MG63 (cell line): ENCODE data around the gene SEMA3F. TPM values are rescaled to one million over a fixed set of nuclear protein-coding genes. Genes with fewer than 3 reads are reported as not detected.

ENCODE experiments used
- DNase-seq: peaks from one replicate; pipeline ENCODE4 v3.0.0-alpha.2; 2020
- H3K27me3 ChIP-seq: fragments of 250-450 bp; sonication (Bioruptor Pico); 2 replicates; pipeline ENCODE4 v1.5.1; 2020; ENCODE audit warnings: mild to moderate bottlenecking, moderate library complexity
- H3K36me3 ChIP-seq: fragments of 250-450 bp; sonication (Bioruptor Pico); 2 replicates; pipeline ENCODE4 v1.5.1; 2020; ENCODE audit warnings: mild to moderate bottlenecking, moderate library complexity
- H3K4me3 ChIP-seq: fragments of 250-450 bp; sonication (Bioruptor Pico); 2 replicates; pipeline ENCODE4 v1.5.1; 2020; ENCODE audit warnings: mild to moderate bottlenecking, moderate library complexity
- H3K9me3 ChIP-seq: fragments of 250-450 bp; sonication (Bioruptor Pico); 2 replicates; pipeline ENCODE4 v1.5.1; 2020; ENCODE audit warnings: mild to moderate bottlenecking, moderate library complexity
- total RNA-seq: library from RNA; depleted of rRNA; stranded (reverse); fragments of >200 nt; shearing (Covaris generic); gene quantifications from 2 replicates; pipeline ENCODE4 v1.2.3, GENCODE V29; 2014; ENCODE audit warnings: low replicate concordance

SEMA3F gene
- total RNA-seq, 1 experiment from 2014 or later, result 22.9 TPM

- DNase-seq, result no peak
- no peaks in the 10 kb centered on the region for H3K27me3 ChIP-seq
- H3K4me3 ChIP-seq, result no peak overlapping the region
- no peaks in the 10 kb centered on the region for H3K9me3 ChIP-seq
- no peaks in the 10 kb centered on the region for H3K36me3 ChIP-seq
Measured at GRCh38 chr3:50192124-50192523, 37.0 kb downstream of the SEMA3F start.

- peak; percentile 17 for DNase-seq
- Histone ChIP-seq H3K9me3 (no peaks in the 10 kb centered on the region), H3K27me3 (no peaks in the 10 kb centered on the region), H3K4me3 (no peak overlapping the region), H3K36me3 (no peaks in the 10 kb centered on the region)
Measured at GRCh38 chr3:50192689-50193141, 37.6 kb downstream of the SEMA3F start.

- H3K36me3 ChIP-seq, result no peaks in the 10 kb centered on the region
- no peaks in the 10 kb centered on the region for H3K9me3 ChIP-seq
- DNase-seq, result no peak
- no peak overlapping the region for H3K4me3 ChIP-seq
- H3K27me3 ChIP-seq, result no peaks in the 10 kb centered on the region
Measured at GRCh38 chr3:50193286-50193685, 38.2 kb downstream of the SEMA3F start.

DNA sequence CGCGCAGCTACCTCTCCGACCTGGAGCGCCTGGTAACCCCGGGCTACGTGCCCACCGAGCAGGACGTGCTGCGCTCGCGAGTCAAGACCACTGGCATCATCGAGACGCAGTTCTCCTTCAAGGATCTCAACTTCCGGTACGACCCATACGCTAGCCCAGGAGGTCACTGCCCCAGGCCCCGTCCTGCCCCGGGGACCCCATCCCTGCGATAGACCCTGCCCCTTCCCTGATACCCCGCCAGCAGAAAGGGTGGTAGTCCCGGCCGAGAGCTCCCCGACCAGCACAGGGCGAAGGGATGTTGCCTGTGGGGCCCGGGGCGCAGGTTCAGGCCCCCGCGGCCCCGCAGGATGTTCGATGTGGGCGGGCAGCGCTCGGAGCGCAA, 38.6 kb downstream of the SEMA3F start:
- DNase-seq, result no peak
- no peaks in the 10 kb centered on the region for H3K27me3 ChIP-seq
- H3K4me3 ChIP-seq, result no peak overlapping the region
- H3K9me3 ChIP-seq, result no peaks in the 10 kb centered on the region
- H3K36me3 ChIP-seq, result no peaks in the 10 kb centered on the region

DNA sequence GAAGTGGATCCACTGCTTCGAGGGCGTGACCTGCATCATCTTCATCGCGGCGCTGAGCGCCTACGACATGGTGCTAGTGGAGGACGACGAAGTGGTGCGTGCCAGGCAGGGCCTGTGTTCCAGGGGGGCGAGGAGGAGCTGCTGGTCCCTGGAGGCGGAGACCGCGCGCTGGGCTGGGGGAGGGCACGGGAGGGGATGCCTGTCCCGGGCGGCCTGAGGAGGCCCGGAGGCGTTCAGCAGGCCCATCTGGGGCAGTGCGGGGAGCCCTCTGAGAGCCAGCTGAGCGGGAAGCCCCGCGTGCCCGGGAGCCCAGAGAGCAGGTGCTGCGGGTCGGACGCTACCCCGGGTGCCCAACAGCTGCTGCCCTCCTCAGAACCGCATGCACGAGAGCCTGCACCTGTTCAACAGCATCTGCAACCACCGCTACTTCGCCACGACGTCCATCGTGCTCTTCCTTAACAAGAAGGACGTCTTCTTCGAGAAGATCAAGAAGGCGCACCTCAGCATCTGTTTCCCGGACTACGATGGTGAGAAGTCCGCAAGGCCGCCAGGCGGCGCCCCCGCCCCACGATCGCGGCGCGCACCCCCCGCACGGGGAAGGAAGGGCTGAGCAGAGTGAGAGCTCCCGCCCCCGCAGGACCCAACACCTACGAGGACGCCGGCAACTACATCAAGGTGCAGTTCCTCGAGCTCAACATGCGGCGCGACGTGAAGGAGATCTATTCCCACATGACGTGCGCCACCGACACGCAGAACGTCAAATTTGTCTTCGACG, 39.2 kb downstream of the SEMA3F start:
- Histone ChIP-seq H3K27me3 (no peaks in the 10 kb centered on the region), H3K9me3 (no peaks in the 10 kb centered on the region), H3K4me3 (no peak overlapping the region), H3K36me3 (no peaks in the 10 kb centered on the region)
- peak; percentile 43 for DNase-seq

- Histone ChIP-seq H3K4me3 (no peak overlapping the region), H3K36me3 (no peaks in the 10 kb centered on the region), H3K27me3 (no peaks in the 10 kb centered on the region), H3K9me3 (no peaks in the 10 kb centered on the region)
- DNase-seq, result no peak
Measured at GRCh38 chr3:50194903-50195500, 39.9 kb downstream of the SEMA3F start.

DNA sequence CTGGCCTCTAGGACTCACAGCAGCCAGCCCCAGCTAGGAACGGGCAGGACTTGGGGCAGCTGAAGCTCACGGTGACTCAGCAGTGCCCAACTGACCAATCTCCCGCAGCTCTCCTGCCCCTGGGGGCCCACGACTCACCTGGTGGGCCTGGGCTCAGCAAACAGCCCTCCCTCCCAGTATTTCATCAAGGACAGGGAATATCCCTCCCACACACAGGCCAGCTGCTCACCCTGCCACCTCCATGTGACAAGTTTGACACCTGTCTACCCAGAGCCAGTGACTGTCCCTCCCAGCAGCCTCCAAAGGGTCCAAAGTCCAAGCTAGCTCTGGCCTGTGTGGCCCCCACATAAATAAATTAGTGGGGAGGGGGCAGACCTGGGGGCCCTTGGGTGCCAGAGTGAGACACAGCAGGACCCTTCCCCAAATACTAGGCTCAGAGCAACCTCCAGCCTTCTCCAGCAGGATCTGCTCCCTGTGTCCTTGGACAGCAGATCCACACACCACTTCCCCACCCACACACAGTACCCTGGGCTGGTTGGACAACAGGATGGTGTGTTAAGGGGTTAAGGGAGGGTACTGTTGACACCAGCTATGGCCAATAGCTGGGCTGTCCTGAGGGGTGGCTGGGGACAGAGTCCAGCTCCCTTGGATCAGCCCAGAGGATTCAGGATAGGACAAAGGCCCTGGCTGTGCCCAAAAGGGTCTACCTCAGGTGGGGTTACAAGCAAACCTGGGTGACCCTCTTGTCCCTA, 40.6 kb downstream of the SEMA3F start:
- H3K36me3 ChIP-seq, result no peaks in the 10 kb centered on the region
- no peak overlapping the region for H3K4me3 ChIP-seq
- no peaks in the 10 kb centered on the region for H3K9me3 ChIP-seq
- DNase-seq, result no peak
- no peaks in the 10 kb centered on the region for H3K27me3 ChIP-seq

- H3K36me3 ChIP-seq, result no peaks in the 10 kb centered on the region
- no peak overlapping the region for H3K4me3 ChIP-seq
- H3K9me3 ChIP-seq, result no peaks in the 10 kb centered on the region
Measured at GRCh38 chr3:50196253-50196801, 41.2 kb downstream of the SEMA3F start.

DNA sequence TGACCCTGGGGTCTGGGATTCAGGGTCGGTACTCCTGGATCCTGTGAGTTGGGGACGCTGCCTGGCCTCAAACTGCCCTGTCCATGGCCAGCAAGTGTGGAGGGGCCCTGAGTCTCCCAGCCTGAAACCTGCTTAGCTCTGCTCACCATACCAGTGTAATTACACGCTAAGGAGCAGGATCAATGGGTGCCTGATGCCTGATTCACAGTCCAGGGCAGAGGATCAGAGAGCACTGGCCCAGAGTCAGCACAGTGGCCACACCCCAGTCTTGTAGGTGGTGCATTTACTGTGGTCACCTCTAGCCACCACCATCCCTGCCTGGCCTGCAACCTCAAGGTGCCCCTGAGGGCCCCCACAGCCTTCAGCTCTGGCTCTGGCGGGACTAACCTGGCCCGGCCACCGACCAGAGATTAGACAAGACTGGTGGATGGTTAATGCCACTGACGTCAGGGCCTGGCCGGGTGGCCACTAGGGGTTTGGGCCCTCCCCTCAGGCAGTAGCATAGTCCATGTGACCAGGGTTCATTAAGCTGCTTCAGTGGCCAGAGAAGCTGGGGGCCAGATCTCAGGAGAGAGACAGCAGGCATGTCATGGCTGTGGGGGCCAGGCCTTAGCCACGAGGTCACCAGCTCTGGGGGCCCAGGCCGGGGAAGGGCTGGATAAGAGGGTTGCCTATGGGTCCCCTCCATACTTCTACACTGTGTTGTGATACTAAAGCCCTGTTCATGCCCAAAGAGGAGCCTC, 46.6 kb downstream of the SEMA3F start:
- Histone ChIP-seq H3K36me3 (no peaks in the 10 kb centered on the region), H3K27me3 (no peaks in the 10 kb centered on the region), H3K9me3 (no peaks in the 10 kb centered on the region), H3K4me3 (no peak overlapping the region)
- DNase-seq, result no peak

More at GRCh38 chr3:50196253-50196801, 41.2 kb downstream of the SEMA3F start:
- no peaks in the 10 kb centered on the region for H3K27me3 ChIP-seq
- DNase-seq, result no peak

GRCh38 chr3:50202353-50203112, 47.4 kb downstream of the SEMA3F start:
- Histone ChIP-seq H3K4me3 (no peak overlapping the region), H3K9me3 (no peaks in the 10 kb centered on the region), H3K36me3 (no peaks in the 10 kb centered on the region), H3K27me3 (no peaks in the 10 kb centered on the region)
- no peak for DNase-seq

DNA sequence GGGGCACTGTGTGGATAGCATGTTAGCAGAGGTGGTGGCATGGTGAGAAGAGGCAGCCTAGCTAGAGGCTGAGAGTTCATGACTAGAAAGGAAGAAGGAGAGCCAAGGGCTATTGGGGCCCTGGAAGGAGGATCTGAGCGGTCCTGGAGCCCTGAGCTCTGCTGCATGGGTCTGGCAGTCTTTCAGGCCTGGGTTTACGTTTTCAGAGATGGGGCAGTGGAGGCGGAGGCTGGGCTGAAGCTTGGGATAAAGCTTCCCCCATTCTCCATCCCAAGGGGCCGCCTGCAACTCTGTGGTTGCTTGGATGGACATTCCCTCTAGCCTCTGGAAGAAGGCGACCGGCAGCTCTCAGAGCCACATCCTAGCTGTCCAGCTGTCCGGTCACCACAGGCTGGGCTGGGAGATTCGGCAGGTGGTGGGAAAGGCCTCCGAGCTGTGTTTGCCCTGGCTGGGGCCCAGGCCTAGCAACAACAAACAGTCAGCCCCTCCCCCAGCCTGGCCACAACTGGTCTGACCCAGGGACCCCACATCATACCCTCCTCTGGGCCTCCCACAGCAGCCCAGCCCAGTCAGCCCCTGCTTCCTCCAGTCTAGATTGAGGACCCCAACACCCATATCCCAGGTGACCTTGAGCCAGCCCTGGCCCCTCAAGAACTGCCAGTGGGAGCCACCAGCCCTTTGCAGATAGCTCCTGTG, 48.1 kb downstream of the SEMA3F start:
- Histone ChIP-seq H3K36me3 (no peaks in the 10 kb centered on the region), H3K27me3 (no peaks in the 10 kb centered on the region), H3K9me3 (no peaks in the 10 kb centered on the region), H3K4me3 (no peak overlapping the region)
- DNase-seq, result no peak

GRCh38 chr3:50203809-50204803, 49.0 kb downstream of the SEMA3F start:
- no peak for DNase-seq
- Histone ChIP-seq H3K4me3 (no peak overlapping the region), H3K9me3 (no peaks in the 10 kb centered on the region), H3K36me3 (no peaks in the 10 kb centered on the region), H3K27me3 (no peaks in the 10 kb centered on the region)

DNA sequence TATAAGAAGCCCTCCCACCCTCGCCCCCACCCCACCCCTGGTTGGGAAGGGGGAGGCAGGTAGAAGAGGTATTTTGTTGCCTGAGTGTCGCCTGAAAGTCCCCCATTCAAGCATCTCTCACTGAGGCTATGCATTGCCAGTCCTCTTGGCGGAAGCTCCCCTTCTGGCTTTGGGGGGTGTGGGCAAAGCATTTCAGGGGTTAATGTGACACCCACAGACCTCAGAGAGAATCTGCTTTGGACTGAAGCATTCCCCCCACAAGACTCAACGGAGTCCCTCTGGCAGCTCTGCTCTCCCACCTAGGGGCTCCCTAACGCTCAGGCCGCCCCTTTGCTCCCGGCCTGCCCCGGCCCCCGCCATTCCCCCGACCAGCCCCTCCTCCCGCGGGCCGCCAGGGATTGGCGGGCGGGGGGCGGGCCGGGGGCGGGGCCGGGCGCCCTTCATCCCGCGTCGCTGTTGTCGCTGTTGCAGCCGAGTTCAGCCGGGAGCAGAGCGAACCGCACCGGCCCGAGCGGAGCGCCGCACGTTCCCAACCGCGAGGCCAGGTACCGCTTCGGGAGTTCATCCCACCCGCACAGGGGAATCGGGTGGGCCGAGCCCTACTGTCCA, 49.8 kb downstream of the SEMA3F start, which contains the start of gene SLC38A3:
Gene SLC38A3, plus strand, starts transcription at position 468 of the 609 bp plus-strand sequence. CDS start 8,929 bp downstream, outside the sequence.
- DNase-seq, result no peak
- H3K9me3 ChIP-seq, result no peaks in the 10 kb centered on the region
- H3K4me3 ChIP-seq, result 0 out of 2 replicates have a peak within 1 kb of the TSS, but pooled peaks have one; percentile 18
- no peaks in the 10 kb centered on the region for H3K36me3 ChIP-seq
- H3K27me3 ChIP-seq, result no peaks in the 10 kb centered on the region
